Measurements from ENCODE around the gene SOX5.
A peak's percentile ranks its signal among the peaks of the same experiment; 100 is the strongest.

Gene SOX5

DNA sequence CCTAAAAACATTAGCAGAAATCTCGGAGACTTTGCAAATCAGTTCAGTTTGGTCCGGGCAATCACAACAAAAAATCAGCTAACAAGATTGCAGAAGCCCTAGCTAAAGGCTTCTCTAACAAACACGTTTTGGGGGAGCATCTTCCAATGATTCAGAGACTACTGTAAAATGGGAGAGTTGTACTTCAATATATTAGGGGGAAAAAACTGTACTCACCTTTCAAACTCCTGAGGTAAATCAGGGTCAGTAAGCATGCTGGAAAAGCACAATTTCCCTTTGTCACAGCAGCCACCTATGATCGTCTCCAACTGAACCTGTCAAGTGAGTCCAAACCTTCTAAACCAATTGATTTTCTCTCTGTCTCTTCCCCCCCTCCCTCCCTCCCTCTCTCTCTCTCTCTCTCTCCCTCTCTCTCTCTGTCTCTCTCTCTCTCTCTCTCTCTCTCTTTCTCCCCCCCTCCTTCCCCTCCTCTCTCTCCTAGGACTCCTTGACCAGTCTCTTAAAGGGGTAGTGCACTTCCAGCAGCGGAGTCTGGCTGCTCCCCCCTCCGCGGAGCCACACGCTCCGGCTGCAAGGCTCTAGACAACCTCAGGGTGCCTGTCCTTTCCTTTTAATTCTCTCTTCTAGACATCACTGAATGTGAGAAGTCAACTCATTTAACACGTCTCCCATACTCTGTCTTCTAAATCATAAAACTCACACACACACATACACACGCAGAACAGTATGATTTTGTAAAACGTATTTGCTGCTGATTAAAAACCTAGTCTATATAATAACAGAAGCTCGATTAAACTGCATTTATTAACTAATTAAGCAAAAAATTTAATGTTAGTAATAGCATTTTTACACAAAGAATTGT is at the start of gene SOX5:
Gene SOX5 (minus strand): TSS at position 323 of the 862 bp plus-strand sequence. CDS start 69 bp downstream, at position 254.
- DNase-seq: peak; percentile 31

DNA sequence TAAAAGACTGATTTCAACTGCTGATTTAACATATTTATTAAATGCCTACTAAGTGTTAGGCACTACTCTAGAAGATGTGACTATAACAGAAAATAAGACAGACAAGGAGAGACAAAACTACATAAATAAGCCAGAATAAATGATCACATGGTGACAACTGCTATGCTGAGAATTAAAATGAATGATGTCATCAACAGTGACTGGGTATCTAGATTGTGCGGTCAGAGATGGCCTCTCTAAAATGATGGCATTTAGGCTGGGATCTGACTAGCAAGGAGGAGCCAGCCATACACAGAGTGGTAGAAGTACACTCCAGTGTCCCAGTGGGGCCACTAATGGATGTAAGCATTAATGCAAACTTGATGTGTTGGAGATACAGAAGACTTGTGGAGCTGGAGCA is 37.6 kb upstream of the SOX5 start:
- DNase-seq: no peak

DNA sequence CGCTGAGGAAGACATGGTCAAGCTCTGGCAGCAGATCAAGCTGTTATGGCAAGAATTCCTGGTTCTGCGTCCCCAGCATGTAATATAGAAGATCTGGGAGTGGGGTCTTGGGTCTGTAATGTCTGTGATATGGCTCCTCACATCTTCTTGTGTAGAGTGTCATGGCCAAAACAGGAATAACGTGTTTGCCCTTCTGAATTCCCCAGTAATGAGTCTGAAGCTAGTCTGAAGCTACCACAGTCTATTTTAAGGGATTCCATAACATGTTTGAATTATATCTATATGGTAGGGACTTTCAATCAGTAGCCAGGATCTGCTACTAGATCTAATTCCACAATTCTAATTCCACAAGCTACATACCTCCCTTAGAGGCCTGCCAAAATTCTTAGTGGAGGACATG is 31.4 kb upstream of the SOX5 start:
- no peak for DNase-seq

DNA sequence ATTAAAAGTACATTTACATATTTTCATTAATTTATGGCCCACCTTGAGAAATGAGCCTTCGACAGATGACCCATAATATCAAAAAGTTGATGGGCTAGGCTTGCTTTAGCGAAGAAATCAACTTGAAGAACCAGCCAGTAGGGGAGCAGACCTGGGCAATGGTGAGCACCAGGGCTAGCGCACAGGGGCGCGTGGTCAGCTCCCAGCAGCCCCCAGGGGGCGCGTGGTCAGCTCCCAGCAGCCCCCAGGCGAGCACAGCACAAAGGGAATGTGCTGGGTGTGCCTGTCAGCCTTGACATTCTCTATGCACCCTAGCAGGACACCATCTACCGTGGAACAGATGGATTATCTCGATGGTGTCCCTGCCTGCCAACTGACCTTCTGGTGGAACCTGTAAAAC is 15.3 kb upstream of the SOX5 start:
- no peak for DNase-seq

DNA sequence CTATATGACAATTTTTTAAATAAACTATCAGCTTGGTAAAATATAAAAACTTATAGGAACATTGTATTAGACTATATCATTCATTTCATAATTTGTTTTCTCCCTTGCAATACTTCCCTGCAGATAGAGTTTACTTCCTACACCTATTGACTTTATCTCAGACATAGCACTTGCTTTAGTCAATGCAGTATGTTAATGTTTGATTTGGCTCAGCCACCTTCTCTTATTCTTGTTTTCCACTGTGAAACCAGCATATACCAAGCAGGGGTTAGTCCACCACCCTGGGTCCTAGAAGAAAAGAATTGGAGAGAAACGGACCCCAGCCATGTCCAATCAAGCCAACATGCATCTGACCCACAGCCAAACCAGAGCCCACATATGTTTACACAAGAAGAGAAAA is 10.4 kb upstream of the SOX5 start:
- DNase-seq: no peak

DNA sequence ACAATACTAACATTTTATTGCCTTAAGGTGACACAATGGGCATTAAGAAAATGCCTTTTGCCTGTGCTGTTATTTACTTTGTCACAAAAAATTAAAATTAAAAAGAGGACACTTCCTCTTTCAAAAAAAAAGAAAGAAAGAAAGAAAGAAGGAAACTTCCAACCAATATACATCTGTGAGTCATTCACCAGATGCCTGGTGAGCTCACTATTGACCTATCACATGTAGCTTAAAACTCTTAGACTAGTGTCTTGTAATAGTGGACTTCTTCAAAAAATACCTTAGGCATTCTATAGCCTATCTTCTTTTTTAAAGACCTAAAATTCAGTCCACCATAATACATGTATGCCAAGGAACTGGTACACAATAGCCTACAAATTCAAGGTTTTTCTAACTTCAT is 4.9 kb upstream of the SOX5 start:
- DNase-seq: no peak

DNA sequence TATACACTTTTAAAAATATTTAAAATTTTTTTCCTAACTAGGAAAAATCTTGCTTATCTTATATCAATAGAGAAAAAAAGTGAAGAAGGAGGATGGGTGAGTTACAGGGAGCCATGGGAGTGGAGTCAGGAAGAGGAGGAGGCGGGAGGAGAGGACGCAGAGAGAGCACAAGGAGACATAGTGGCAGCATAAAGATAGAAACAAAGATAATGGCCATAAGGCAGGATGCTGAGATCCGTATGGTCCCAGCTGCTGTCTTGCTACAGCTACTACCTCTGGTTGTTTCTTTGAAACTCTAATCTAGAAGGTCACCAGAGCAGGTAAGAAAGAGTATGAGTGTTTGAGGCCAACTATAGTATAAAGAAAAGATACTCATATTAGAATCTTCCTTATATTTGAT is 2.6 kb upstream of the SOX5 start:
- no peak for DNase-seq

DNA sequence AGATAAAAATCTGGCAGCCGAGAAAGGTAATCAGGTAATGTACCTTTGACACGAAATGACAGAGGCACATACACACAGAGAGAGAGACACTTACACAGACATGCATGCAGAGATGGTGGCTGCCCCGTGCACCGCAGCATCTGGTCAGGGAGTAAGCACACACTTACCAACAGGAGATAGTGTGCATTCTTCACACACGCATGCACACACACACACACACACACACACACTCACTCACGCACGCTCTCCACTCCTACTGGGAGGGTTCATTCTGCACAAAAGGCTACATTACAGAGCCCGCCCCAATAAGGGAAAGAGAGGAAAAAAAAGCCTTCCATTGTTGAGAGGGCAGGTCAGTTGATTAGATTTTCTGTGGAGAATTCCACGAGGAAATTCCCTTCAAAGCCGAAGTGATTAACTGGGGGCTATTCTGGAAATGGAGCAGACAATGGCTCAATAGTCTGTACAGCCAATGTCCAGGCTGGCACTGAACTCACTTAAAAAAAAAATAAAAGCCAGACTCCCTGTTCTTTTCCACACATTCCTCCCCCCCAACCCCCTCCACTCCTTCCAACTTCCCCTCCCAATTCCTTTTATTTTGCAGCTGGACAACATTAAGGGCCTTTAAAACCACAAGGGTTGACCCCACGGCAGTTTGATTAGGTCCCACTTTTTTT is 1.4 kb upstream of the SOX5 start:
- peak; percentile 26 for DNase-seq

DNA sequence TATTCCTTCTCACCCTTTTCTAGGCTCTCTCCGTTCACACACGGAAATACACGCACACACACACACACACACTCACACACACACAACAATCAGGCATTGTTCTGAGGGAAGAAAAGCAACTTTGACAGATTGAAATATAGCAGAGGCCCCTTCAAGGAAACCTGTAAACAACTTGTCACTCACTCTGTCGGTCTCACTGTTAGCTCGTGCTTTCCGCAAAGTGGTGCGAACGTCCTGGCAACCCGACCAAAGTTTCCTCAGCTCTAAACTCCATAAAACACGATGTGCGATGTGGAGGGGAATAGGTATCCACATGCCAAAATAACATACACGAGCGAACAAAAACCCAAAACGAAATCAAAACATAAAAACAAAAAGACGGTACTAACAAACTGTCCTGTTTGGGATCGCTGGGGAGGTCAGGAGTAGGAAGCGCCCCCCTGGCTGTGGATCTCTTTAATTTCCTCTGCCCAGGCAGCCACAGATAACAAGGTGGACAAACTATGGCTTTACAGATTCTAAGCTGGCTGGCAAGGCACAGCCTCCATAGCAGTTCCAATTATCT is 822 bp upstream of the SOX5 start:
- peak; percentile 18 for DNase-seq

DNA sequence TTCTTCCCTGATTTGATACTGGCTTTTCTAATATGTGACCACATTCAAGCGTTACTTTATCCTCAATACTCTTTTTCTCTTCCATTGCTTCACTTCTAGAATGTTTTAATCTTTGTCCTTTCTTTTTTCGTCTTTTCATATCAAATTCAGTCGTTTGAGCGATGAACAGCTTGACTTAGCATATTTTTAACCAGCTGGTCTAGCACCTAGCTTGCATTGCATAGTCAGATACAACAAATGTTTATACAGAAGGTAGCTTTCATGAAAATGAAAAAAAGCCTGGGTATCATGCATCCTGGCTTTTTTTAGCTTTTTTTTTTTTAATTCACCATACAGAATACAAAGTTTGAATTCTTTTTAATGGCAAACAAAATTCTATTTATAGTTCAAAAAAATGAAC is 1.2 kb downstream of the SOX5 start:
- DNase-seq: no peak

DNA sequence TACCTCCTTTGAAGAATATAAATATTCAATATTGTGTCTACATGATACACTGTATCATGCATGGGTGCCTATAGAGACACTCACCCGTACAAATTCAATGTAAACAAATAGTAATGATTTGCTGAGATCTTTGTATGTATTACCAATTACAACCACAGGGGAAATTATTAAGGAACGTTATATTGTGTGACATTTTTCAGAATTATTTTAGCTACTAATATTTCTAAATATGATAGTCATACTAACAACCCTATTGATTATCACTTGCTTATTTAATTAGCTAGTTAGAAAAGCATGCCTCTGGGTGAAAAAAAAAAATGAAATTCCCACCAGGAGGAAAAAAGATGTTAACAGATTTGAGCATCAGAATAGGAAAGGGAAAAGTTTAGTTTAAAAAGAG is 2.1 kb downstream of the SOX5 start:
- no peak for DNase-seq

DNA sequence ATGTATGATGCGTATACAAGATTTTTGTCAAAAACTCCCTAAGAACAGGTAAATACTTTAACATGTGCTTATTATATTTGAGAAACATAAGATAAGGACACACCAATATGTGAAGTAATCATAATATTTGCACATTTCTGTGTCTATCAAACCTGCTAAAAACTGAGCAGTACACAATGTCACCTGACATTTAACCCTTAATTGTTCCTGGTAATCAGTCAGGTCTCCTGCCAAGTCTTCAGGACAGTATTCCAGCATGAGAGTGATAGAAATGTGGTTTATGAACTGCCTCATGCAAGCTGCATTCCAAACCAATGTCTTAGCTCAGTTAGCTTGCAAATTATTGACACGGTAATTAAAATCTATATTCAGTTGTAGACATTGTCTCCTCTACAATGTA is 4.2 kb downstream of the SOX5 start:
- no peak for DNase-seq

DNA sequence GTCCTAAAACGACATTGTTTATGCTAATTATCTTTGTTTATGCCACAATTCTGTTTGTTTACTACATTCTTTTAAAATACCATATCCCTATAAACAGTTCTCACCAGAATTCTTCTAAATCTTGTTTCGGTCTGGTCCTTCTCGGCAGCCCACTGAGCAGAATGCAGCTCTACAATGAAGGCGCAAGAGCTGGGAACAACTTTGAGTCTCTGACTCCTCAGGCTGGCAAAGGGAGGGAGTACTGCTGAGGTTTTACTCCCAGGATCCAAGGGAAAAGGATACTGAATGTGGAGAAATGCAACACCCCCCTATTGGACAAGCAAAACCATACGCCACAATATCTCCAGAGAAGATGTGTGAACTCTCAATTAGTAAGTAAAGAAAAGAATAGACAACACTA is 5.4 kb downstream of the SOX5 start:
- DNase-seq: no peak

DNA sequence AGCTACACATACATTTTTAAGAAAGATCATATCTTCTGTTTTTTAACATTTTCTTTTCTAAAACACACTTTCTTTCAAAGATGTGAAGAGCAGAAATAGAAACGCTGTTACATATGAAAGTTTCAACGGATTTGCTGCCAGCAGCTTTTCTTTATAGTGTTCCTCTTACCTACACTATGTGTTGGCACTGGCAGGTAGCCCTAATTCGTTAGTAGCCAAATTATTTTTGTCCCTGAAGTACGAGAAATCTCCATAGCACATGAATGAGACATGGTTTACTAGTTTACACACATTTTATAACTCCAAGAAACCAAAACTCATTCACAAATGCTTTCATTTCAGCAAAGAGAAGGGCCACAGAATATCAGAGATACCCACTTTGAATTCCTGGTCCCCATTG is 6.6 kb downstream of the SOX5 start:
- DNase-seq: no peak

DNA sequence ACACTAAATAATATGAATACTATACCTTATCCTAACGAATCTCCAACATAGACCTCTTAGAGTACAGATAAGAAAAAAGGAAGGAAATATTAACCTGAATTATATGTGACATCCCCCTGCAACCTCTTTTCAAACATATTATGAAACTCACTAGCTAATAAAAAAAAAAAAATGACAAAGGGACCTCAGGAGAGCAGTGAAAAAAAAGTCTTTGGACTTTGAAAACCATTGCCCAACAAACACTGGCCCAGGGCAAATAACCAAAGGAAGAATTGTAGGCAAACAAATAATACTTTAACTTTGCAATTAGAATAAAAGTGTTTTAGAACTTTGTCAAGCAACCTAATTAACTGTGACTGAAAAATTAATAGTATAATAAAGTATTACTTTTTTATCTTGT is 7.7 kb downstream of the SOX5 start:
- no peak for DNase-seq

DNA sequence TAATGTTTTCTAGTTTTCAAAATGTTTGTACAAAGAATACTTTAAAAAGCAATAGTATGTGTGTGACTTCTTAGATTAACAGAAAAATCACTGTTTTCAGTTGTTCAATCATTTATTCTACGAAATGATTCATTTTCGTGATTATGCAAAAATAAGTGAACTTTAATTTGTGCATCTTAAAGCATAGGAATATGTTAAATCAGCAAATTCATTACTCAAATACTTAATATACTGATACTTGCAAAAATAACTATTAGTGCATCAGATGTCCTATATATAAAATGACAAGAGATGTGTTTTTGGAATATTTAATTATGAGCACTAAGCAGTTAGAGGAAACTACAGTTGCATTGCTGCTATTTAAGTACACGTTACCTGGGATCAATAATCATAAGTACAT is 11.0 kb downstream of the SOX5 start:
- no peak for DNase-seq

DNA sequence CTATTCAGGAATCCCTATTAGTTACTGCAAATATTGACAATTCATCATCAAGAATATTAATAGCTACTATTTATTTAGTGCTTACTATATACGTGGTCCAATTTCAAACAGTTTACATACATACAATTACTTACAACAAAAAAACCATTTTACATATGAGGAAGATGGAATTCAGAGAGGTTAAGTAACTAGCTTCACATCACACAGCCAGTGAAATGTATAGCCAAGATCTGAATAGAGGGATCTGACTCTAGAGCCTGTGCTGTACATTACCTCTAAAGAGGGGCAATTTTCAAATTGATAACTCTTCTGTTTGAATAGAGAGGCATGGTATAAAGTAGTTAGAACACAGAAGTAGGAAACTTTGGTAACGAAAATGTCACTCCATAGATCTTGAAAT is 18.3 kb downstream of the SOX5 start:
- DNase-seq: no peak

DNA sequence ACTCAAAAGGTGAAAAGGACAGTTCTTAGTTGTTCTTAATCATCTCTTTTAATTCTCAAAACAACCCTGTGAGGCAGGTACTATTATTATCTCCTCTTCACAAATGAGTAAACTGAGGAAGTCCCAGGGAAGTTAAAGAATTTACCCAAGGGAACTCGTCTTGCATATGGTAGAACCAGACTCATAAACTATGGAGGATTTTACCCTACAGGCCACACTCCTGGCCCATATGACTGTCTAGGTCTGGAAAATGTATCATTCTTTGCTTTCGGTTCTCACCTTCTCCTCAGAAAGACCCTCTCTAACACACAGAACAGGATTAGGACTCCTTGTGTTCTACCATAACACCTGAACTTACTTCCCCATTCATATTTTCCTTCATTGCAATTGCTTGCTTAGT is 18.9 kb downstream of the SOX5 start:
- DNase-seq: no peak

DNA sequence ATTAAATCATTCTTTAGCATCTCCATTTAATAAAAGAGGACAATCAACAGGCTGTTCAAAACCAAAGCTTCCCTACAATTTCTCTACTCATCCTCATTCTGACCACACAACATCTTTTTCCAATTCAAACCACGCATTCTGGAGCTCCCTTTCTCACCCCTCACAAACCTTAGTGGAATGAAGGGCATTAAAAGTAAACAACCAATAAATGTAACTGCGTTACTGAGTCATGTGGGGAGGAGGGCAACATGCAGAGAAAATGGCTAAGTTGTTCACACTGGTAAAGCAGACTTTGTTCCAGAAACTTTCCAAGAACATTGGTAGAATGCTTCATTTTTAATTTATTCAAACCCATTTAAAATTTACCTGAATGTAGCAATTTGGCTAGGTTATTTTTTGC is 19.6 kb downstream of the SOX5 start:
- DNase-seq: no peak

DNA sequence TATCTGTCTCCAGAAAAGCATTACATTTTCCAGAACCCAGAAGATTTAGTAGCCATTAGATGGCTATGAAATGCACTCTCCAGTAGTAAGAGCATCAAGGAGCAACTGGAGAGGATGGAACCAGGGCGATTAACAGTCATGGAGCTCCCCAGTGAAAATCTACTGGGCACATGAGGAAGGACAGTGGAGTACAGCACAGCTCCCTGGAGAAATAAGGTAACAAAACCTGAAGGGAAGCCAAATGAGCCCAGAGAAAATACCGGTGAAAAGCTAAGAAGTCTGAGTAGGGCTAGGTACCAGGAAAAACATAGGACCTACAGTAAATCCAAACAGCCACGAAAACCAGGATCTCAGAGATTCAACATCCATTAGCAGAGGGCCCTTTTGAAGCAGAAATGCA is 21.6 kb downstream of the SOX5 start:
- no peak for DNase-seq

DNA sequence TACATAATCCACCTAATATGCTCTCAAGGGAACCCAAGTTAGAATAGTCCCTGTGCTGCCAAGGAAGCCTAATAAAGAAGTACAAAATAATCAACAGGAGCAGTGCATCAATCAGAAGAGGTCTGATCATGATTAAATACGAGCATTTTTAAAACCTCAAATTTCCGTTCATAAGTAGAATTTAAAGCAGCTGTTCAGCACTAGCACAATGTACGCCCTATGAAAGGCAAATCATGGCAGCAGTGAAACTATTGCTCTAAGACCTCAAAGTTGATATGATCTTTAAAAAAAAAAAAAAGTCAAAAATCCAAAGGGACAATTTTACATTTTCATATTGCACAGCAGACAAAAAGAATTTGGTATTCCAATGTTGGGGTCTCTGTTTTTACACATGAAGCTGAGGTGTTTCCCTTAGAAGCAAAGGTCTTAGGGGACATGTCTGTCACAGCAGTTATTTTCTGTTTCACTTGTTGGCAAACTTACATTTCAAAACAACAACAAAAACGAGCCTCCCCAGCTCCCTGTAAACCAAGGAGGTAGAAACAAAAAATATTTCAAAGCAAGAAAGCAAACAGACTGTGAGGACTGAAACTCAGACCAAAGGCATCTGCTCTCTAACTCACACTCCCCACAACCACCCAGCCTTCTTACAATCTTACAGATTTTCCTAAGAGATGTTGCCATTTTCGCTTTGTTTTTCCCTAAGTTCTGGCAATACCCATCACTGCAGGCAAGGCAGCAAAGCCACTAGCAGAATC is 28.2 kb downstream of the SOX5 start:
- no peak for DNase-seq

DNA sequence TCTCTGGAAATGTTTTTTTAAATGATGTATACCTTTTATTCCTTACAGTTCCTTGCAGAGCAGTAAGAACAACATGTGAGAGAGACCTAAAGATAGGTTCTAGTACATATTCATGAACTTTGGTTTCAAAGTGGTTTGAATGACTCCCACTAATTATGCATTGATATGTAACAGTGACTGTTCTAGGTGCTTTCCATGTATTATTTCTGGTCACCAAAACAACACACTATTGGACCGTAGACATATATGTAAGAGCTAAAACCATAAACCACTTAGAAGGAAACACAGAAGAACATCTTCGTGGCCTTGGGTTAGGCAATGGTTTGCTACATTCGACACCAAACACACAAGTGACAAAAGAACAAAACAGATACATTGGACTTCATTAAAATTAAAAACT is 37.9 kb downstream of the SOX5 start:
- no peak for DNase-seq

DNA sequence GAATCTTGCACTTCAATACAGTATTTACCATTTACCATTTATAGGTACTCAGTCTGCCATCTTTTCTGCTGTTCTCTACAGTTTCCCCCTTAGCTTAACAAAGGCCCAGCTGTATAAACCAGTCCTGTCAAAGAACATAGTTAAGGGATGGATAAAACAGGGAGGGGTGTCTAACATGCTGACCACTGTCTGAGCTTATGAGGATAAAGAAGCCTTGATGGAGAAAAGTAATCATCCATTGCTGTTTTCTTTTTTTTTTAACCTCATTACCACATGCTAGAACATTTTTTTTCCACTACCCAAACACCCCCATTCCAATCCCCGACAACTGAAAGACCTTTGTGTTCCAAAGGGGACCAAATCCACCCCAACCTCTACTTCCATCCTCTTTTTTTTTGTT is 39.9 kb downstream of the SOX5 start:
- DNase-seq: no peak

DNA sequence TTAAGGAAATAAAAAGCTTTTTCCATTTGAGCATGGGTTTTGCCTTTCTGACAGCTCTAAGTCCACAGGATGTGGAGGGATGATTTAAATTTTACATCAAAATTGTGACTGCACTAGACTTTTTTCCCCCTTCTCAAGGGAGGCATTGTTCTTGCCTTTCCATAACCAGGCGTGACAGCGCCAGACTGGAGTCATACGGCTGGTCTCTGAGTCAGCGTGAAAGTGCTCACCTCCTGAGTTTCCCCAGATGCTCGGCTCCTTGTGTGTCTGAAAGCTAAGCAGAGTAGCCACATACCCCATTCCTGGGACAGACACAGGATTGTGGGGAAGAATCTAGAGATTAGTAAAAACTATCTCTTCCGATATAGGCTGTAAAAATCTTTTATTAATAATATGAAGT is 43.1 kb downstream of the SOX5 start:
- DNase-seq: no peak

Measured in NCI-H748 treated with DMSO at 0.1 percent for 48 hours (cell line).